NCI-H774 (cell line): Measurements from ENCODE around the gene ITK.
A peak's percentile ranks its signal among the peaks of the same experiment; 100 is the strongest.

Experiments used
- DNase-seq: peaks from one replicate; lab custom pipeline; 2025; lab: John Stamatoyannopoulos, UW

Gene ITK

DNA sequence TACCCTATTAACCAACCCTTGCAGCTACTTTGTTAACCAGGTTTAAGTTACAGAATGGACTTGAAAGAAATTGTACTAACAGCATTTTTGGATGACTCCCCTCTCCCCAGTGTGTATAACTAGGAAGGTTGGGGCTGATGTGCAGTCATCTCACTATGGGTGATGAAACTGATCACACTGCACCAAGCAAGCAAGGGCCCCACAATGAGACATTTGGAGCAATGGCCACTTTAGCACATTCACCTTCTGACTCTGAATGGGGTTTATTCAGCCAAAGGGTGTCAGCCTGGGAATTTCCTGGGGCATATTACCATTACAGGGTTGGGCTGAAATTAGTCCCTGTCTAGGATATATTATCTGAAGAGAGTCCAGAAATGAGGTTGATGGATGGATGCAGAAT lies 66.6 kb downstream of the ITK start:
- DNase-seq: no peak

DNA sequence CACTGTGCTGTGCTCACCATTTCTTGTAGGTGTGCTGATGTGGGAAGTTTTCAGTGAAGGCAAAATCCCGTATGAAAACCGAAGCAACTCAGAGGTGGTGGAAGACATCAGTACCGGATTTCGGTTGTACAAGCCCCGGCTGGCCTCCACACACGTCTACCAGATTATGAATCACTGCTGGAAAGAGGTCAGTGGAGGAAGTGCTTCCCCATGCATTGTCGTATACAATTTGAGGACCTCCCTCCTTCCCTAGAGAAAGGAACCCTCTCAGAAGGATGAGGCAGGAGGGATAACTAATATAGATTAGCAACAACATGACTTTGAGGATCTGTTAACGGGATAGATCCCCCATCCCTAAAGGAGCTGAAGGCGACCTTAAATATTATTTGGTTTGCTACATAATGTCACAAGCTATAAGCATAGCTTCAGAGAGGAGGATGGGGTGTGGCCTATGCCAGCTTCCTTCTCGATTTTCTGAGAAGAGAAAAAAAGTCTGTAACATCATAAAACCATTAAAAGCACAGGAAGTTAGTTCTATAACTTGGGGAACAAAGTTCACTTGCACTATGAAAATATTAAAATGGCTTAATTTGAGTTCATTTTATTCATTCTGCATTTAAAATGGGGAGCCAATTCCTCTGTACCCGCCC lies 68.3 kb downstream of the ITK start:
- no peak for DNase-seq

DNA sequence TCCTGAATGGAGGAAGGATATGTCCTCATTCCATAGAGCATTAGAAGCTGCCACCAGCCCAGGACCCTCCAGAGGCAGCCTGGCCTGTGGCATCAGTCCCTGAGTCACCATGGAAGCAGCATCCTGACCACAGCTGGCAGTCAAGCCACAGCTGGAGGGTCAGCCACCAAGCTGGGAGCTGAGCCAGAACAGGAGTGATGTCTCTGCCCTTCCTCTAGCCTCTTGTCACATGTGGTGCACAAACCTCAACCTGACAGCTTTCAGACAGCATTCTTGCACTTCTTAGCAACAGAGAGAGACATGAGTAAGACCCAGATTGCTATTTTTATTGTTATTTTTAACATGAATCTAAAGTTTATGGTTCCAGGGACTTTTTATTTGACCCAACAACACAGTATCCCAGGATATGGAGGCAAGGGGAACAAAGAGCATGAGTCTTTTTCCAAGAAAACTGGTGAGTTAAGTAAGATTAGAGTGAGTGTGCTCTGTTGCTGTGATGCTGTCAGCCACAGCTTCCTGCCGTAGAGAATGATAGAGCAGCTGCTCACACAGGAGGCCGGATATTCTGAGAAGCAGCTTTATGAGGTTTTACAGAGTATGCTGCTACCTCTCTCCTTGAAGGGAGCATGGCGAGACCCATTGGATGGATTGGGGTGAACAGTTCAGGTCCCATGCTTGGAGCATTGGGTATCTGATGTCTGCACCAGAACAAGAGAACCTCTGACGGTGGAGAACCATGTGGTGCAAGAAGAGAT lies 72.2 kb downstream of the ITK start:
- no peak for DNase-seq

DNA sequence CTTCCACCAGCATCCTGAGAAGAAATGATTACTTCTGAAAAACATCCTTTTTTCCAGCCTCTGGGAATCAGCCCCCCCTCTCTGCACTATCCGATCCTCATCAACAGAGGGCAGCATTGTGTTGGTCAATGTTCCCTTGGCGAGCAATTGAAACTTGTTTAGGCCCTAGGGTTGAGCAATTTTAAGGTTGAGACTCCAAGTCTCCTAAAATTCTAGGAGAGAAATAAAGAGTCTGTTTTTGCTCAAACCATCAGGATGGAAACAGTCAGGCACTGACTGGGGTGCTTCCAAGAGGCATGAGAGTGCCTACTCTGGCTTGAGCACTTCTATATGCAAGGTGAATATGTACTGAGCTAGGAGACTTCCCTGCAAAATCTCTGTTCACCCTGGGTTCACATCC lies 72.9 kb downstream of the ITK start:
- DNase-seq: peak; percentile 5

DNA sequence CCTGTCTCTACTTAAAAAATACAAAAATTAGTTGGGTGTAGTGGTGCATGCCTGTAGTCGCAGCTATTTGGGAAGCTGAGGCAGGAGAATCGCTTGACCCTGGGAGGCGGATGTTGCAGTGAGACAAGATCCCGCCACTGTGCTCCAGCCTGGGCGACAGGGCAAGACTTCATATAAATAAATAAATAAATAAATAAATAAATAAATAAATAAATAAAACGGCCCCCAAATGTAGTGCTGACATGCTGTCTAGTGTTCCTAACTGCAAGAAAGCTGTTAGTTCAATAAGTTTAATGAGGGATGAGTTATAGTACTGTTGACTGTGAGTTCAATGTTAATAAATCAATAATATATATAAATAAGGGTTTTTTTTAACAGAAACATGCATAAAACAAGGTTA lies 77.8 kb downstream of the ITK start:
- no peak for DNase-seq

DNA sequence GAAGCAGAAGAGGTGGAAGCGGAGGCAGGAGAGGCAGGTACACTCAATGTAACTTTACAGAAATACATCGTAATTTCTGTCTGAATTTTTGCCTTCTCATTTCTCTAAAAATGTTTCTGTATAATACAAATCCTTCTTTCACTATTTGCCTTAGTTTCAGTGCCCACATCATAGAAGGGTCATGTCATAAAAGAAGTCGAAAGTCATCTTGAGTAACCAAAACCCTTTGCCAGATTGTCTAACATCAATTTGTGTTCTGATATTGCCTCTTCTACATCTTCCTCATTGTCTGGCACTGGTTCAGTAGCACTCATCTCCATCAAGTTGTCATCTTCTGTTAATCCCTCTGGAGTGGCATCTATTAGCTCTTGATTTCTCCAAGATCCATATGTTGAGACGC lies 79.1 kb downstream of the ITK start:
- no peak for DNase-seq

DNA sequence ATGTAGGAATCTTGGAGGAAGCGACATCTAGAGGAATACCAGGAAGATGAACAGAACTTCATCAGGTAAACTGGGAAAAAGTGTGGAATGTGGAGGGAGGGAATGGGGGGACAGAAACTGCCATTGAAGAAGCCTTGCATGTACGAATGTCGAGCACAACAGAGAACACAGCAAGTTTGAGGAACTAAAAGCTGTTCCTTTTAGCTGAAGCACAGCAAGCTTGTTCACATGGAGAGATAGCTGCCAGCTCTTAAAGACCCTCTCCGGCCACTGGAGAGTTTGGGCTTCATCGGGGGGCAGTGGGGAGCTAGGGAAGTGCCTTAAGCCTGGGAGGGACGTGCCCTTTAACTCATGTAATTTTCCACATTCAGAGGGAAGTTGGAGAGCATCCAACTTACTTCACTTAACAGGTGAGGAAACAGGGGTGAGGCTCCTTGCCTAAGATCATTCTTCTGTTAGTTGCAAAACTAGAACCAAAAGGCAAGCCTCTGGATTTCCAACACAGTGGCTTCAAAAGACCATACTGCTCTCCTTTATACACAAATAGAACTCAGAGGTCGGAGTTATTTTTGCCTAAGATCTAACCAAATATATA lies 83.0 kb downstream of the ITK start:
- DNase-seq: no peak

DNA sequence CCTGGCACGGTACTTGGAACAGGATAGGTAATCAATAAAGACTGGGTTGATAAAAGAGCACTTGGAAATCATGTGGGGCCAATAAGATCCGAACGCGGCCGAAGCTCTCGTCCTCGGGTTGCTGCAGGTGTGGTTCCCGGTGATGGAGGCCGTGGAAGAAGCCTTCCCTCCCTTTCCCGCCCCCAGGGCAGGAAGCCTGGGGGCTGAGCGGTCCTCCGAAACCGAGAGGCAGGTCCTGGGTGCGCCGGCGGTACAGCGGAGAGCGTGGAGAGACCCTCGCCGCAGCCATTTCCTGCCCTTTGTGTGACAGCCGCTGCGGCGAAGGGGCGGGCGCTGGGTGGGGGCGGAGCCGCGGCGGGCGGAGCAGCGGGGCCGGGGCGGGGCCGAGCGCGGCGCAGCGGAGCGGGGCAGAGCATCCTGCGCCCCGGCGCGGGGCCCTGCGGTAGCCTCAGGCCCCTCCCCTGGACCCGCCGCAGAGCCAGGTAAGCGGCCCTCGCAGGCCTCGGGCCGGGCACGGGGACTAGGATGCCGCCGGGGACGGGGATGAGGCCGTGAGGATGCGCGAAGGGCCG lies 85.2 kb downstream of the ITK start, which contains the start of gene CYFIP2:
Gene CYFIP2 (plus strand): TSS at position 410 of the 572 bp plus-strand sequence. CDS start 19,239 bp downstream, outside the sequence.
- DNase-seq: peak; percentile 42

DNA sequence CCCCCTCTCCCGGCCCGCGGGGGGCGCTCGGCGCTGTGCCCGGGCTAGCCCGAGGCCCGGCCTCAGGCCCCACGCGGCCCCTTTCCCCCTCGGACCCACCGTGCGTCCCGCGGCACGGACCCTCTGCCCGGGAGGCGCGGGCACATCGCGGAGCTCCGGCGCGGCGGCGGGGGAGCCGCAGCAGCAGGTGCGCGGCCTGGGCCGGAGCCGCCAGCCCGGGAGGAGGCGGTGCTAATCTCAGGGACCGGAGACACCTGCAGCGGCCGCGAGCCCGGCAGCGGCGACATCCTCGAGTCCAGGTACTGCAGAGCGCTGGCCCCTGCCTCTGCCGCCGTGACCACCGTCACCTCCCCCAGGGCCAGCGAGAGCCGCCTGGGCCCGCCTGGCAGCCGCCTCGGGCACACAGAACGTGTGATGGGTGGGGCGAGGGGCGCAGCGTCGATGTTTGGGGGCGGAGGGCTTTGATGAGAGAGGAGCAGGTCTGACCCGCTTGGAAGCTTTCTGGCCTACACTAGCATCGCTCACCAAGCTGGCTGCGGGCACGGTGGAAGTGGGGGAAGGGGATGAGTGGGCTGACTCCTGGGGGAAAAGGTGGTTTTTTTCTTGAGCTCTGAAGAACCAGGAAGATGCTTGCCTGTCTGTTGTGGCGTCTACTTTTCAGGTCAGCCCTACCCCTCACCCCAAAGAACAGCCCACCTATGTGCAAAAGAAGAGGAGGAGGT lies 85.8 kb downstream of the ITK start:
- peak; percentile 32 for DNase-seq

DNA sequence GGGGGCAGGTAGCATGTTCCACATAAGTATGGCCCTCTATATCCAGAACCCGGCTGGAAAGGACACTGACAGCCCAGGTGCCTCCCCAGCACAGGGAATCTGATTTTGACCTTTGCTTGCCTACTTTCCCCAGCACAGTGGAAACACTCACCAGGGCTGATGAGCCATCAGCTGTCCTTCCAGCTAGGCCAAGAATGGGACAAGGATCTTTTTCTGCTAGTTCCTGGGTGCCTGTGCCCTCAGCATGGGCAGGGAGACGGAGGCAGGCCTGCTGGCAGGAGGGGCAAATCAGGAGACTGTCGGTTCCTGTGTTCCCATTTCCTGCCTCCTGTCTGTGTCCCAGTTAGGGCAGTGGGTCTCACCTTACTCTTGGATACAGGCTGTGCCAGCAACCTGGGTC lies 86.4 kb downstream of the ITK start:
- DNase-seq: no peak

DNA sequence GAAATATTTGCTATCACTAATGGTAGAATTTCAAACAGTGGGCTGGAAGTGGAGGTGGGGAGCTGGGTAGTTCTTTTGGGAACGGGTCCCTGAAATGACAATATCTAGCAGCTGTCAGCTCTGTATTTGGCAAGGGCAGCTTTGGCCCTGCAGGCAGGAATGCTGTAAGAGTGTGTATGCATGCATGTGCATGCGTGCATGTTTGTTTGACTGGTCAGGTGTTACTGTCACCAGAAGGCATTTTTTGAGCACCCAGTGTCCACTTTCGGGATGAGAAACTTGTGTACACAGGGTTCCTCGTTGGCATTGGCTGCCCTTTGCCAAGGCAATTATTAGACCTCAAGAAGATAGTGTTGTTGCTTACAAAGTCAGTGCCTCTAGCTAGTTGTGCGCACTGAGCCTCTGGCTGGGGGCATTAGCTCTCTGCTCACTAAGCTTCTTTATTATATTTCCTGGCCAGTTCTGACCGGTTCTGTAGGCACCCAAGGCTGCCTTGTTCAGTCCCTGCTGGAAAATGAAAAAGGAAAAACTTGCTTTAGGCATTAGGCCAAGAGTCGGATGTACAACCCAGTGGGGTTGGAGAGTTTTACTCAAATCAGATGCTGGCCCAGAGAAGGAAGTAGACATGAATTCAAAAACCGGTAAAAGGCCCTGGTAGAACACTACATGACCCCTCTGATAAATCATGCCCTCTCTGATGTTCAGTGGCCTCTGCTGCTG lies 87.3 kb downstream of the ITK start:
- DNase-seq: no peak

DNA sequence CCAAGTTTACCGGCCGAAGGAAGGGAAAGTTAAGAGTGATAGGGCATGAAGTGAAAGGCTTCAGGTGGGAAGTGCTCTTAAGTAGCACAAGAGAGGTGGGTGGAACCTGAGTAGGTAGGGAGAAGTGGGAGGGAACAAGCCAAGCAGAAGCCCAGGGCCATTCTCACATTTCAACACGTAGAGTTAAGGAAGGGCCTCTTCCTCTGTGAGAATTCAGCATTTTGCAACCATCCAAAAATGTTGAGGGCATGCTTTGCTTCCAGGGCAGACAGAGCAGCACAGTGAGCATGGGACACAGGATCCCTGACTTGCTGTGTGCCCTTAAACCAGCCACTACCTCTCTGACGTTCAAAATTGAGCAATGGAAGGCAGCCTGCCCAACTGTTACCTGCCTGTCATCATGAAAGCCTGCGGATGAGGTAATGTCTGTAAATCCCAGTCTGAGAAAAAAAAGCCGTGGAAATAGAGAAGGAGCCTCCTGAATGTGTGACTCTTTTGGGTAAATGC lies 88.6 kb downstream of the ITK start:
- DNase-seq: no peak

DNA sequence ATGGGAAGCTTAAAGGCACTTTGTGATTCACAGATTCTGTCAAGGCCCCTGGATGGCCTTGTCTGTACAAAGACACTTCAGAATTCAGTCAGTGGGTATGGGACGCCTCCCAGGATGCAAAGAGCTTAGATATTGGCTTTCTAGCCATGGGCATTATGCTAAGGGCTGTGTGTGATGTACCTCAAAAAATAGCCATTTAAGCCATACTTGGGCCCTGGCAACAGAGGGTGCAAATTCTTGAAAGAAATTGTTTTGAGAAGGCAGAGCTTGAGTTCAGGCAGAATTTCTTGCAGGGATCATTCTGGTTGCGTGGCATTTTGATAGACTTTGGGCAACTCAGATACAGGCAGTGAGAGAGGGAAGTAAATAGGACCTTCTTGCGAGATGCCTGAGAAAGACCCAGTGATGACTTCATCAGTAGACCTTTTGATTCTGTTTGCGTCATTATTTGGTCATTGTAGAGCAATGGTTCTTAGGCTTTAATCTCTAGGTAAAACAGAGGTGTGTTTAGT lies 89.2 kb downstream of the ITK start:
- no peak for DNase-seq

DNA sequence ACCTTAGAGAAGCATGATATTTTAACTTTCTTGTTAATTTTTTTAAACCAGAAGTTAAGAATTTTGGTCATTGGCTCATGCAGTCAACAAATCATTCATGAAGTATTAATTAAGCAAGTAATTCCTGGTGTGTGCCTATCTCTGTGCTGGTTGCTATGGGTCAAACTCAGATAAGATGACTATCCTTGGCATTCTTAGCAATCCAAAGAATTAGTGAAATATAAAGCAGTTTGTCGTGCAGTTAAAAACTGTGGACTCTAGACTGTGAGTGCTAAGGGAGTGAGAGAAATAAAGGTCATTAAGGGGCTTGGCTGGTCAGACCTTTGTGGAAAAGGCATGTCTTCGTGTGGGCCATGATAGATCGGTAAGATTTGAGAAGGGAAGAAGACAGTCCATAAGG lies 90.1 kb downstream of the ITK start:
- no peak for DNase-seq

DNA sequence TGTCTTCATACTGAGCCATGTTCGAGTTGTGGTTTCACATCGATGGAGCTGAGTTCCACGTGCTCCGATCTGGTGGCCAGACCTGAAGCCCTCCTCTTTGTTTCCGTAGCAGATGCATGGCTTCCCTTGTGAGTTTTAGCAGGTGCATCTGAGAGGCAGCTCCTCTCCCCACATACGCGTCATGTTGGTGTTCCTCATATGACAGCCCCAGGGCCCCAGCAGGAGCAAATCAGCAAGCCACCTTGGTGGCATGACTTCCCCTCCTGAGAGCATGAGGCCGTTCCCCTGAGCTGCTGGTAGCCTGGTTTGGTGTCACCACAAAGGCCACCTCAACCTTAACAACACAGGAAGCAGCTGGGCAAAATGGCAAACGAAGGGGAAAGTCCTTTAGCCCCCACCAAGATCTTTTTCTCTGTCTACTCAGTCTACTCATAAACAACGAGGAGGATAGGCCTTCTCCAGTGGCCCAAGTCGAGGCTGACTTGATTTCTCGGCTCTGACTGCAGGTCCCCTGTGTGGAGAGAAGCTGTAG lies 91.2 kb downstream of the ITK start:
- no peak for DNase-seq

DNA sequence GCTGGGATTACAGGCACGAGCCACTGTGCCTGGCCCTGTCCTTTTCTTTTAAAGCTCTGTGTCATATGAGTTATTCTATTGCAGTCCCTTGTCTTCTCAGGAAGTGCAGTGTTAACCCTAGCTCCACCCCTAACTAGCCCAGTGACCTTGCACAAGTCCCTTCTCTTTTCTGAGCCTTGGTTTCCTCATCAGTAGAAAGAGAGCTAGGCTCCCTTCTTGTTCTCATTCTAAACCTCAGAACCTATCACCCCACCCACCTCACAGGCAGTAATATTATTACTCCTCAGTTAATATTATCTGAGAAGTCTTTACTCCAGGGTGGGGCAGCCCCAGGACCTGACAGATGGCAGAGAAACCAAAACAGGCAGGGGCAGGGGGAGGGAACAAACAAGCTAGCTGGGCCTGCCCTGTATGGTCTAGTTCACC lies 92.5 kb downstream of the ITK start:
- no peak for DNase-seq

DNA sequence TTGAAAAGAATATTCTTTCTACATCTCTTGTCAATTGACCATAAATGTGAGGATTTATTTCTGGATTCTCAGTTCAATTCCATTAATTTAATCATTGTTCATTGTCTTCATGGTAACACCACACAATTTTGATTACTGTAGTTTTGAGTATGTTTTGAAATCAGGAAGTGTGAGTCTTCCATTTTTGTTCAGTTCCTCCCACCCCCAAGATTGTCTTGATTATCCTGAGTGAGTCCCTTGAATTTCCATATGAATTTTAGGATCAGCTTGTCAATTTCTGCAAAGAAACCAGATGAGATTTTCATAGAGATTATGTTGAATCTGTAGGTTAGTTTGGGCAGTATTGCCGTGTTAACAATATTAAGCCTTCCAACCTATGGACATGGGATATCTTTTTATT lies 94.8 kb downstream of the ITK start:
- DNase-seq: no peak

DNA sequence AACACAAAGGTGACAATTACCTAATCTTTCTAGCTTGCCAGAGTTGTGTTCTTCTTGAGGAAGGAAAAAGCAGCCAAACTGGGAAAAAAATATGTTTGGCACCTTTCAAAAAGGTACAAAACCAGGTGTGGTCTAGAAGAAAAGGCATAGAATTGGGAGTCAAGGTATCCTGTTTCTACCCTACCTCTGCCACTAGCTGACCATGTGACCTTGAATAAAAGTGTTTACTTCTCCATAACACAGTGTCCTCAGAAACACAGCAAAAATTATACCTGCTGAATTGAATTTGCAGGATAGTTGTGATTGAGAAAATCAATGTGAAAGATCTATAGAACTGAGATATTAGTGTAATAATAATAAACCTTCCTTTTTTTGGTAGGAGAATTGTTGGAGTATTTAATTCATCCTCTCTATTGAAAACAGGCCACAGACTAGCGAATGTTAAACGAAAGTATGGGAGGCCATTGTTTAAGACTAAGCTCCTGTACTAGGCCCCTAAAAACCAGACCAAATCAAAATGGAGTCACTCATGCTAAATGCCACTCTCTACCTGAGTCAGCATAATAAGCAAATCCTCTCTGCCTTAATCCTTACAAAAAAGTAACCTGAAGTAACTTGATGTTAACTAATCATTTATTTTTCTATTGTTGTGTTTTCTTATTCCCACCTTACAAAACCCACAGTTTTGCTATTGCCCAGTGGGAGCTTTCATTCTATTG lies 97.8 kb downstream of the ITK start:
- no peak for DNase-seq

DNA sequence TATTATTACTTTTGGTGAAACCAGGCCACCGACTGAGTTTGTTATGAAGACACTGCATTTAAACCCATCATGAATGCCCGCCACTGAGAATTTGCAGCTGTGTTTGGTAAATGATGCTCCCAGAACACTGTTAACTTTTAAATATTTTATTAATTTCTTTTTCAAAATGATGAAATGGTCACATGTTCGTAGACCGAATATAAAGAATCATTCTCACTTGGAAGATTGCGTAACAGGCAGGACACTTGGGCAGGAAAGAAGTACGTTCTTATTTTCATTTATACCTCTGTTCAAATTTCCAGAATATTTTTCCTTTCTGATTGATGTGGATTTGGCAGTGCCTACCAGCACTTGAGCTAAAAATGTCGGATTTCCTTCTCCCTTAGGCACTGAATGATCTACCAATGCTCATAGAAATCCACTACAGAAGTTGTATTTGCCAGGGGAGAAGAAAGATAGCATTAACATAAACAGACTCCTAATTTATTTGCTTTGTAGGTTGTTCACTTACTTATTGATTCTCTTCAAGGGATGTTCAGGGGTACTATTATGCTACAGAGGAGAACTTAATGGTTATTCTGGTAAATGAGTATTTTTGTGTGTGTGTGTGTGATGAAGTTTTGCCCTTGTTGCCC lies 99.1 kb downstream of the ITK start:
- DNase-seq: no peak

DNA sequence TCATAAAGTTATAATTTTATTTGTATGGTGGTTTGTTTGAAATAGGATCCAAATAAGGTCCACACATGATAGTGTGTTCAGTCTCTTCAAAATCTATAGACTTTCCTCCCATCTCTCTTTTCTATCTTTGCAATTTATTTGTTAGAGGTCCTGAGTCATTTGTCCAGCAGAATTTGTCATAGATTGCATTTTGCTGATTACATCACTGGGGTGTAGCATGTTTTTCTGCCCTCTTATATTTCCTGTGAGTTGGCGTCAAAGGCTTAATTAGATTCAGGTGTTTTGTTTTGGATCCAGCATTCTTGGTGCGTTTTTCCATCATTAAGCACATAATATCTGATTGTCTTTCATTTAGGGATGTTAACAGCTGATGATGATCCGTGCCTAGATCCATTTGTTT lies 100.3 kb downstream of the ITK start:
- DNase-seq: no peak
